Esophagus muscularis mucosa (tissue), 4 donors: ENCODE measurements around the gene DYNC1I1.

Experiments used
- EP300 ChIP-seq: sonication (generic); formaldehyde crosslinking; IDR thresholded peaks from one replicate; pipeline ENCODE4 v1.6.1; 2017; ENCODE audit warnings: antibody characterized with exemption
- POLR2A ChIP-seq: fragments of 450-650 bp; IDR thresholded peaks from one replicate; pipeline ENCODE4 v1.6.1; 2017; ENCODE audit warnings: antibody characterized with exemption, moderate library complexity, mild to moderate bottlenecking, low read depth
- POLR2AphosphoS5 ChIP-seq, 2 donors: sonication (generic); formaldehyde crosslinking; IDR thresholded peaks; one replicate each; pipeline ENCODE4 v1.6.1; 2017; ENCODE audit warnings: antibody characterized with exemption in 2 of 2
- TF ChIP-seq, protein P1 (sequence below), 3 experiments: fragments of 200-600 bp in 2 of 3; fragments of 450-650 bp in 1 of 3; sonication (generic) in 2 of 3; IDR thresholded peaks; one replicate each; pipeline ENCODE4 v1.5.1; 2017 to 2019; ENCODE audit warnings: antibody characterized with exemption in 3 of 3, mild to moderate bottlenecking in 2 of 3, moderate library complexity in 1 of 3

DNA sequence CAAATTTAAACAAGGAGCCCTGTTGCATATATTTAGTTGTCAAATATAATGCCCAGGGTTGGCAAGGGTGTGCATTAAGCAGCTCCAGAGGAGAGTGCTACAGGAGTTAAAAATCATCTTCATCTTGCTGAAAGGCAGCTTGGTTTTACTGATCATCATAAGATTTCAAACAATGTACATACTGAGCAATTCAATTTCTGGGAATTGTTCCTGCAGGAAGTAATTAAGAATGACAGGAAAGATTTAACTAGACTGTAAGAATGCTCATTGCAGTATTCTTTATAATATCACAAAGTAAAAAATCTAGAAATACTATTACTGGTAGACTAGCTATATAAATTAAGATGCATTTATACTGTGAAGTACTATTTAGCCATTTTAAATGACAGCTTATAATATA is 153.6 kb downstream of the DYNC1I1 start:
- TF ChIP-seq, protein P1, sequence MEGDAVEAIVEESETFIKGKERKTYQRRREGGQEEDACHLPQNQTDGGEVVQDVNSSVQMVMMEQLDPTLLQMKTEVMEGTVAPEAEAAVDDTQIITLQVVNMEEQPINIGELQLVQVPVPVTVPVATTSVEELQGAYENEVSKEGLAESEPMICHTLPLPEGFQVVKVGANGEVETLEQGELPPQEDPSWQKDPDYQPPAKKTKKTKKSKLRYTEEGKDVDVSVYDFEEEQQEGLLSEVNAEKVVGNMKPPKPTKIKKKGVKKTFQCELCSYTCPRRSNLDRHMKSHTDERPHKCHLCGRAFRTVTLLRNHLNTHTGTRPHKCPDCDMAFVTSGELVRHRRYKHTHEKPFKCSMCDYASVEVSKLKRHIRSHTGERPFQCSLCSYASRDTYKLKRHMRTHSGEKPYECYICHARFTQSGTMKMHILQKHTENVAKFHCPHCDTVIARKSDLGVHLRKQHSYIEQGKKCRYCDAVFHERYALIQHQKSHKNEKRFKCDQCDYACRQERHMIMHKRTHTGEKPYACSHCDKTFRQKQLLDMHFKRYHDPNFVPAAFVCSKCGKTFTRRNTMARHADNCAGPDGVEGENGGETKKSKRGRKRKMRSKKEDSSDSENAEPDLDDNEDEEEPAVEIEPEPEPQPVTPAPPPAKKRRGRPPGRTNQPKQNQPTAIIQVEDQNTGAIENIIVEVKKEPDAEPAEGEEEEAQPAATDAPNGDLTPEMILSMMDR (IDR thresholded peaks at IDR 0.05) = no peak
- TF ChIP-seq POLR2A (no peak), EP300 (no peak), POLR2AphosphoS5 (IDR thresholded peaks at IDR 0.05) (no peak)
